Measurements from ENCODE around the gene MYO1D.

- no peak for TF ChIP-seq POLR2A (IDR thresholded peaks at IDR 0.05)
- TF ChIP-seq EP300 (IDR thresholded peaks at IDR 0.05) = no peak
- TF ChIP-seq CTCF (IDR thresholded peaks at IDR 0.05) = no peak
- no peak for TF ChIP-seq POLR2AphosphoS5 (IDR thresholded peaks at IDR 0.05)
Measured at GRCh38 chr17:32487473-32488176, 389.3 kb downstream of the MYO1D start.
